ENCODE results near the gene NRG3. TPM values are rescaled to one million over a fixed set of nuclear protein-coding genes. Genes with fewer than 3 reads are reported as not detected.

NRG3 gene
- total and polyA plus RNA-seq, 2 of the 8 experiments (the other 6 are each of a cell fraction or from before 2014, with no cell fraction given), result 4.2 to 5.0 TPM

- H2AFZ ChIP-seq (ENCODE audit: low read length), result no peak overlapping the region
- no peaks in the 10 kb centered on the region for H3K27me3 ChIP-seq (replicated peaks in 1 of 4; ENCODE audit: control insufficient read depth in 3 of 4, extremely low read depth in 1 of 4, insufficient read depth in 3 of 4, low read length in 3 of 4)
- H4K91ac ChIP-seq (replicated peaks; ENCODE audit: insufficient read length, low read length), result no peak overlapping the region
- no peak overlapping the region for H3K23ac ChIP-seq (ENCODE audit: insufficient read length)
- H3K14ac ChIP-seq (ENCODE audit: insufficient read length), result no peak overlapping the region
- no peaks in the 10 kb centered on the region for H3K79me2 ChIP-seq (ENCODE audit: control insufficient read depth in 1 of 2, insufficient read depth in 2 of 2, low read length in 2 of 2)
- 84% methylated on average over 1 of the region's 1 CpG; no CpG with 5 or more reads in 1 of the 2 experiments for WGBS, 2 experiments (ENCODE audit: extremely low coverage in 1 of 2, insufficient coverage in 1 of 2, insufficient read length in 1 of 2, insufficient replicate concordance in 2 of 2, low coverage in 1 of 2, low lambda C conversion rate in 2 of 2, missing lambda C conversion rate in 1 of 2)
- no peak overlapping the region for H3K4me3 ChIP-seq (ENCODE audit: extremely low read depth in 1 of 4, insufficient read depth in 2 of 4, low read depth in 3 of 4, low read length in 4 of 4)
- no peaks in the 10 kb centered on the region for H4K20me1 ChIP-seq (replicated peaks in 1 of 2; ENCODE audit: control insufficient read depth in 1 of 2, insufficient read depth in 2 of 2, low read length in 2 of 2)
- H4K5ac ChIP-seq (ENCODE audit: insufficient read length, low read depth, low read length), result no peak overlapping the region
- CTCF ChIA-PET (ENCODE audit: partially characterized antibody), result interaction anchor here (0.7 kb wide), 1 partner anchor 346 kb away, joined by 3 read pairs; no protein-coding TSS in a partner anchor
- FAIRE-seq (no peak), DNase-seq (ENCODE audit: low read depth in 1 of 2, low spot score in 2 of 2) (no peak)
- no peak overlapping the region for H3K27ac ChIP-seq (ENCODE audit: low read depth, low read length)
- no peak overlapping the region for H3K4ac ChIP-seq (replicated peaks; ENCODE audit: insufficient read length, low read depth, low read length)
- H3K79me1 ChIP-seq (ENCODE audit: low read depth, low read length), result no peaks in the 10 kb centered on the region
- H3K36me3 ChIP-seq (ENCODE audit: control insufficient read depth in 2 of 4, insufficient read depth in 4 of 4, low read length in 3 of 4), result no peaks in the 10 kb centered on the region
- POLR2A ChIA-PET (ENCODE audit: partially characterized antibody), result no interaction called here
- H4K8ac ChIP-seq (ENCODE audit: extremely low read depth, insufficient read depth, low read length), result no peak overlapping the region
- no peaks in the 10 kb centered on the region for H3K4me1 ChIP-seq (replicated peaks in 1 of 4; ENCODE audit: control insufficient read depth in 3 of 4, insufficient read depth in 4 of 4, low read length in 3 of 4)
- H3K23me2 ChIP-seq (ENCODE audit: low read depth, low read length), result no peaks in the 10 kb centered on the region
- H2BK20ac ChIP-seq (ENCODE audit: low read length), result no peak overlapping the region
- no peak overlapping the region for H3K18ac ChIP-seq (ENCODE audit: extremely low read depth, low read length)
- H3K4me2 ChIP-seq (ENCODE audit: insufficient read depth in 1 of 2, low read depth in 2 of 2, low read length in 2 of 2), result no peak overlapping the region
- H3K9me3 ChIP-seq (ENCODE audit: insufficient read depth in 2 of 2, low read depth in 1 of 2, low read length in 1 of 2), result no peaks in the 10 kb centered on the region; a peak in 1 of 4 replicates
- H2BK12ac ChIP-seq (ENCODE audit: low read depth, low read length), result no peak overlapping the region
- H2AK5ac ChIP-seq (ENCODE audit: low read depth, low read length), result no peak overlapping the region
- no peak overlapping the region for H2BK15ac ChIP-seq (ENCODE audit: low read length)
- TF ChIP-seq EP300 (IDR thresholded peaks at IDR 0.05; ENCODE audit: borderline replicate concordance in 1 of 2, low read depth in 2 of 2, low read length in 2 of 2), result no peak
- TF ChIP-seq CHD2 (IDR thresholded peaks at IDR 0.05; ENCODE audit: low read length), result no peak
- no peak for TF ChIP-seq NANOG (IDR thresholded peaks at IDR 0.05; ENCODE audit: insufficient read depth, low read depth, low read length, poor library complexity, severe bottlenecking)
- TF ChIP-seq BRCA1 (IDR thresholded peaks at IDR 0.05; ENCODE audit: low read depth, low read length), result no peak
- no peak for TF ChIP-seq BACH1 (IDR thresholded peaks at IDR 0.05; ENCODE audit: low read length)
- no peak for TF ChIP-seq NRF1 (IDR thresholded peaks at IDR 0.05; ENCODE audit: low read depth, low read length)
- no peak for TF ChIP-seq RNF2 (IDR thresholded peaks at IDR 0.05; ENCODE audit: borderline replicate concordance, low read depth, low read length, missing control alignments, poor library complexity, severe bottlenecking)
- no peak for TF ChIP-seq TBP (IDR thresholded peaks at IDR 0.05; ENCODE audit: low read depth, low read length)
- no peak for TF ChIP-seq KDM5A (IDR thresholded peaks at IDR 0.05; ENCODE audit: low read length)
- no peak for TF ChIP-seq KDM4A (IDR thresholded peaks at IDR 0.05; ENCODE audit: low read depth, low read length, severe bottlenecking)
- TF ChIP-seq HDAC6 (IDR thresholded peaks at IDR 0.05; ENCODE audit: low read depth, low read length), result no peak
- no peak overlapping the region for H2BK5ac ChIP-seq (ENCODE audit: low read depth, low read length)
- no peak overlapping the region for H3K9ac ChIP-seq (replicated peaks in 1 of 4; ENCODE audit: extremely low read depth in 1 of 4, low read depth in 3 of 4, low read length in 3 of 4)
- no peak overlapping the region for H2BK120ac ChIP-seq (replicated peaks; ENCODE audit: low read depth, low read length)
- no peak overlapping the region for H3K56ac ChIP-seq (replicated peaks; ENCODE audit: insufficient read length, low read depth, low read length)
These were observed 621.1 kb downstream of the NRG3 start for GRCh38 chr10:82496114-82496513.
